Gastroesophageal sphincter (tissue), 4 donors: ENCODE measurements around the gene EFTUD2. TPM values are rescaled to one million over a fixed set of nuclear protein-coding genes. Genes with fewer than 3 reads are reported as not detected.
A peak's percentile ranks its signal among the peaks of the same experiment; 100 is the strongest.

Experiments used
- ATAC-seq: fragments of 150-250 bp; one replicate; pipeline ENCODE4 v1.9.1; 2016; ENCODE audit warnings: mild to moderate bottlenecking, moderate library complexity
- H3K27ac ChIP-seq, 4 donors: fragments of 200-600 bp; sonication (generic) in 3 of 4; 1 replicate in 3 of 4; 2 replicates in 1 of 4; pipeline ENCODE4 v1.5.1; 2016 to 2019
- H3K27me3 ChIP-seq: fragments of 200-600 bp; sonication (generic); one replicate; pipeline ENCODE4 v1.5.1; 2019
- H3K36me3 ChIP-seq, 2 donors: fragments of 200-600 bp; sonication (generic); one replicate each; pipeline ENCODE4 v1.5.1; 2019; ENCODE audit warnings: control low read depth in 1 of 2
- H3K4me1 ChIP-seq, 3 donors: fragments of 200-600 bp; sonication (generic); 1 replicate in 2 of 3; 2 replicates in 1 of 3; pipeline ENCODE4 v1.5.1; 2016 to 2019; ENCODE audit warnings: control low read depth in 2 of 3
- H3K4me3 ChIP-seq, 2 donors: fragments of 200-600 bp; sonication (generic); one replicate each; pipeline ENCODE4 v1.5.1; 2019; ENCODE audit warnings: mild to moderate bottlenecking in 1 of 2, moderate library complexity in 1 of 2
- H3K9me3 ChIP-seq, 3 donors: fragments of 200-600 bp; sonication (generic); one replicate each; pipeline ENCODE4 v1.5.1; 2017 to 2019; ENCODE audit warnings: control low read depth in 2 of 3
- EP300 ChIP-seq: sonication (generic); formaldehyde crosslinking; IDR thresholded peaks from one replicate; pipeline ENCODE4 v1.6.1; 2017; ENCODE audit warnings: antibody characterized with exemption, mild to moderate bottlenecking
- POLR2A ChIP-seq, 2 donors: fragments of 450-650 bp; IDR thresholded peaks; one replicate each; pipeline ENCODE4 v1.6.1; 2017; ENCODE audit warnings: antibody characterized with exemption in 2 of 2, mild to moderate bottlenecking in 2 of 2, moderate library complexity in 1 of 2
- POLR2AphosphoS5 ChIP-seq: sonication (generic); formaldehyde crosslinking; IDR thresholded peaks from one replicate; pipeline ENCODE4 v1.6.1; 2017; ENCODE audit warnings: antibody characterized with exemption
- WGBS, 2 donors: methylation state at CpG; one replicate each; pipeline ENCODE4 v1.1.5; 2018; ENCODE audit warnings: low coverage in 1 of 2; 5-methylcytosine and 5-hydroxymethylcytosine counted together
- total RNA-seq, 4 donors: library from RNA; depleted of rRNA; stranded (reverse); fragments of >200 nt; gene quantifications; one replicate each; pipeline ENCODE4 v1.1.0, GENCODE V29; 2016
- TF ChIP-seq, protein P1 (sequence below), 4 experiments: fragments of 200-600 bp in 2 of 4; fragments of 450-650 bp in 2 of 4; sonication (generic) in 1 of 4; IDR thresholded peaks; one replicate each; pipeline ENCODE4 v1.5.1; 2017 to 2019; ENCODE audit warnings: antibody characterized with exemption in 4 of 4, mild to moderate bottlenecking in 2 of 4, moderate library complexity in 2 of 4

EFTUD2 gene
- total RNA-seq, 4 donors from 2014 or later = 45.1 to 71.2 (median 57.8) TPM

DNA sequence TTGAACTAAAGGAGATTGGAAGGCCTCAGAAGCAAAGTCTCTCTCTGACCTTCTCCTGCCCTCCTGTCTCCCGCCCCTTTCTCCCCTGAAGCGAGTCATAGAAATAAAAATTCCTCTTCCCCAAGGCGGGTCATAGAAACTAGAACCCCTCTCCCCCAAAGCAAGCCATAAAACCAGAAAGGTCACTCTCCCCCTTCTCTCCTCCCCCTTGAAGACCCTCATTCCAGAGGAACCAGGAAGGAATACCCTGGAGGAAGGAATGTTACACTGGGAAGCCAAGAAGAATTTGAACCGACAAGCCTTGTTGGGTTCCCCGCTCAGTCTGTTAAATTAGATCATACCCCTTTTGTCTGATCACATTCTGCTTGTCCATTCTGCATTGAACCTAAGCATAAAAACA, 66.4 kb downstream of the EFTUD2 start:
- ATAC-seq = no peak

DNA sequence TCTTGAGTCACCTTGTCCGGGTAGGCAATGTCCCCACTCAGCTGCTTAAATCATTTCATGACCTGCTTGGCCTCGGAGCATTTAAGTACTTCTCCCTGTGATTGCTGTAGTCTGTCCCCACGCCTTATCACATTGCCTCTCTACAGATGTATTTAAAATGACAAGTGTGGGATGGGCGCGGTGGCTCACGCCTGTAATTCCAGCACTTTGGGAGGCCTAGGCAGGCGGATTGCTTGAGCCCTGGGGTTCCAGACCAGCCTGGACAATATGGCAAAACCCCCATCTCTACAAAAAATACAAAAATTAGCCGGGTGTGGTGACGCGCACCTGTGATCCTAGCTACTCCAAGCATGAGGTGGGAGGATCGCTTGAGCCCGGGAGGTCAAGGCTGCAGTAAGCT, 67.9 kb downstream of the EFTUD2 start:
- ATAC-seq = no peak
- H3K9me3 ChIP-seq = no peaks in the 10 kb centered on the region
- TF ChIP-seq POLR2AphosphoS5 (no peak), EP300 (no peak), POLR2A (IDR thresholded peaks at IDR 0.05) (no peak)
- TF ChIP-seq, protein P1, sequence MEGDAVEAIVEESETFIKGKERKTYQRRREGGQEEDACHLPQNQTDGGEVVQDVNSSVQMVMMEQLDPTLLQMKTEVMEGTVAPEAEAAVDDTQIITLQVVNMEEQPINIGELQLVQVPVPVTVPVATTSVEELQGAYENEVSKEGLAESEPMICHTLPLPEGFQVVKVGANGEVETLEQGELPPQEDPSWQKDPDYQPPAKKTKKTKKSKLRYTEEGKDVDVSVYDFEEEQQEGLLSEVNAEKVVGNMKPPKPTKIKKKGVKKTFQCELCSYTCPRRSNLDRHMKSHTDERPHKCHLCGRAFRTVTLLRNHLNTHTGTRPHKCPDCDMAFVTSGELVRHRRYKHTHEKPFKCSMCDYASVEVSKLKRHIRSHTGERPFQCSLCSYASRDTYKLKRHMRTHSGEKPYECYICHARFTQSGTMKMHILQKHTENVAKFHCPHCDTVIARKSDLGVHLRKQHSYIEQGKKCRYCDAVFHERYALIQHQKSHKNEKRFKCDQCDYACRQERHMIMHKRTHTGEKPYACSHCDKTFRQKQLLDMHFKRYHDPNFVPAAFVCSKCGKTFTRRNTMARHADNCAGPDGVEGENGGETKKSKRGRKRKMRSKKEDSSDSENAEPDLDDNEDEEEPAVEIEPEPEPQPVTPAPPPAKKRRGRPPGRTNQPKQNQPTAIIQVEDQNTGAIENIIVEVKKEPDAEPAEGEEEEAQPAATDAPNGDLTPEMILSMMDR (IDR thresholded peaks at IDR 0.05) = no peak
- H3K27ac ChIP-seq = no peak overlapping the region
- H3K4me3 ChIP-seq = no peak overlapping the region
- H3K27me3 ChIP-seq = peaks cover 37% of the 10 kb centered on the region
- no peaks in the 10 kb centered on the region for H3K36me3 ChIP-seq
- 84 to 96% methylated on average over 7 to 12 of the region's 12 CpGs for WGBS, 2 donors
- peaks cover 0 to 47% (median 4%) of the 10 kb centered on the region in 3 donors for H3K4me1 ChIP-seq

More for the DNA sequence above, 66.4 kb downstream of the EFTUD2 start:
- no peak overlapping the region for H3K27ac ChIP-seq
- no peaks in the 10 kb centered on the region for H3K9me3 ChIP-seq
- H3K4me3 ChIP-seq = no peak overlapping the region
- peaks cover 0 to 34% (median 4%) of the 10 kb centered on the region in 3 donors for H3K4me1 ChIP-seq
- H3K36me3 ChIP-seq = no peaks in the 10 kb centered on the region
- TF ChIP-seq, protein P1 (IDR thresholded peaks at IDR 0.05) = no peak
- TF ChIP-seq POLR2AphosphoS5 = no peak
- no peak for TF ChIP-seq POLR2A (IDR thresholded peaks at IDR 0.05)
- TF ChIP-seq EP300 = no peak
- H3K27me3 ChIP-seq = peaks cover 31% of the 10 kb centered on the region
- WGBS, 2 donors = 72 to 75% methylated on average over 5 of the region's 5 CpGs

DNA sequence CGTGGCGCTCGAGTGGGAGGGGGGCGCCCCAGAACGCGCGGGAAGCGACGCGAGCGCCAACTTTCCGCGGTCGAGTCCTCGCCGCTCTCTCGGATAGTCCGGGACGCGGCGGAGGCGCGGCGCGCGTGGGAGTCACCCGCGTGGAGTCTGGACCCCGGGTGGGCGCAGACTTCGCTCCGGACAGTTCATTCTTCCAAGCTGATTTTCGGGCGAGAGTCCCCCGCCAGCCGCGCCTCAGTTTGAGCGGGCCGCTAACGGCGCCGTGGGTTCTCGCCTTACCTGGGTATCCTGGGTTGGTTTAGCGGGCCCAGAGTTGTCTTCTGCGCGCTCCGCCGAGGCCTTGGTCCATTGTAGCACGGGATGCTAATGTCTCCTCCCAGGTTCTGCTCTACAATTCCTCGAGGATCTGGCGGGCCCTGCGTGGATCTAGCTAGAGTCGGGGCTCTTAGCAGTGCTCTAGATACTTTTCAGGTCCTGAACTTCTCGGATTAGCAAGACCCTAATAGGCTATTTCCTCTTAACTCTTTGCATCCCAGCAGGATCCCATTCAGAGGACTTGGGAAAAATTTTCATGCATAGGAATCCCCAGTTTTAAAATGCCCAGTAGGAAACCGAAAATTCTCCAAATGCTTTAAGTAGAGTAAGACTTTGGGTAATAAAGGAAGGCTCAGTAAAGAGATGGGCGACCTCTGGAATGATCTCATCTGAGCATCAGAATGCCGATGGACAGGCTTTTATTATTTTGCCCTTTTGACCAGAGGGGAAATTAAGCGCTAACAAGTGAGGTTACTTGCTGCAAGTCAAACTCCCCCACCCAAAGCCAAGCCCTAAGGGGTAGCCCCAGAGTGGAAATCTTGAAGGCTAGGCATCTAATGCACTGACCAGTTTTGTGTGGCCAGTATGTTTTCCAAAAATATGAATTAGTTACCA, 68.6 kb downstream of the EFTUD2 start:
- peaks cover 44% of the 10 kb centered on the region for H3K27me3 ChIP-seq
- H3K4me3 ChIP-seq = peak overlapping the region; percentile 78 to 86
- TF ChIP-seq, protein P1 (IDR thresholded peaks at IDR 0.05) = no peak
- peak in 1 of 2 donors; percentile 7 for TF ChIP-seq POLR2A (IDR thresholded peaks at IDR 0.05)
- peak; percentile 57 for ATAC-seq
- peak overlapping the region; percentile 75 to 98 (median 94) for H3K27ac ChIP-seq
- WGBS, 2 donors = 15 to 65% methylated on average over 3 to 14 of the region's 58 CpGs
- H3K36me3 ChIP-seq = no peaks in the 10 kb centered on the region
- no peaks in the 10 kb centered on the region for H3K9me3 ChIP-seq
- H3K4me1 ChIP-seq = peaks cover 0 to 54% (median 4%) of the 10 kb centered on the region in 3 donors

DNA sequence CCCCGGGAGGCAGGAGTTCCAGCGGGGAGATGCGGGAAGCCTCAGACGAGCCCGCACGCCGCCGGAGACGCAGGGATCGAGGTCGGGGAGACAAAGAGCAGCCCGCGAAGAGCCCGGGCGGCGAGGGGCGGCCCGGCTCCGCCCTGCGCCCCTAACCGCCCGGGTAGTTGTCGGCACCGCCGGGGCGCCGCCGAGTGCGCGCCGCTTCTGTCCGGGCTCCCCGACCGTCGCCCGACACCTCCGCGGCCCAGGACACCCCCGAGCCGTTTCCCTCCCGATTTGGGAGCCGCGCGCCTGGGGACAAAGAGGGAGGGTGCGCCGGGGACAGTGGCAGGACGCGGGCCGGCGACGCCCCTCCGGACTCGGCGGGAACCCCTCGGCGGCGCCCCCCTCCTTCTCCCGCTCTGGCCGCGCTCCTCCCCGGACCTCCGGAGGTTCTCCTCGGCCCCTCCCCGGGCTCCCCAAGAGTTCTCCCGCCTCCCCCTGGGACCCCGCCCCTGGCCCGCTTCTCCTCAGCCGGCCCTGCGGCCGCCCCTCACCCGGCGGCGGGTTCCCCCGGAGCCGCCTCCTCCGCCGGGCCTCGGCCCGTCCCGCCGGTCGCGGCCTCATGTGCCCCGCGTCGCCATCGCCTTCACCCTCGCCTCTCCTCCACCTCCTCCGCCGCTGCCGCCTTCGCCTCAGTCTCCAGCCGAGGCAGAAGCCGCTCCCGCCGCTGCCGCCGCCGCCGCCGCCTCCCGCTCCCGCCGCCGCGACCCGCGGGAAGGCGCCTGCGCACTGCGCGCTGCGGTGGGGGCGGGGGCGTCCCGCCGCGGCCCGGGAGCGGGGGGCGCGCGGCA, 69.5 kb downstream of the EFTUD2 start, which contains the start of gene GJC1:
GJC1 (minus strand) TSS at position 765 of the 836 bp plus-strand sequence. CDS start 24,470 bp downstream, outside the sequence.
- peak within 1 kb of the TSS; percentile 75 to 98 (median 94) for H3K27ac ChIP-seq
- TF ChIP-seq POLR2A (IDR thresholded peaks at IDR 0.05) (peak; percentile 24 to 48), POLR2AphosphoS5 (no peak)
- peaks cover 0 to 60% (median 4%) of the 10 kb centered on the region in 3 donors for H3K4me1 ChIP-seq
- WGBS, 2 donors = no CpG with 5 or more reads among the region's 123 CpGs
- ATAC-seq = peak; percentile 75
- H3K4me3 ChIP-seq = peak within 1 kb of the TSS; percentile 78 to 86
- no peaks in the 10 kb centered on the region for H3K9me3 ChIP-seq
- peaks cover 49% of the 10 kb centered on the region for H3K27me3 ChIP-seq
- no peaks in the 10 kb centered on the region for H3K36me3 ChIP-seq

DNA sequence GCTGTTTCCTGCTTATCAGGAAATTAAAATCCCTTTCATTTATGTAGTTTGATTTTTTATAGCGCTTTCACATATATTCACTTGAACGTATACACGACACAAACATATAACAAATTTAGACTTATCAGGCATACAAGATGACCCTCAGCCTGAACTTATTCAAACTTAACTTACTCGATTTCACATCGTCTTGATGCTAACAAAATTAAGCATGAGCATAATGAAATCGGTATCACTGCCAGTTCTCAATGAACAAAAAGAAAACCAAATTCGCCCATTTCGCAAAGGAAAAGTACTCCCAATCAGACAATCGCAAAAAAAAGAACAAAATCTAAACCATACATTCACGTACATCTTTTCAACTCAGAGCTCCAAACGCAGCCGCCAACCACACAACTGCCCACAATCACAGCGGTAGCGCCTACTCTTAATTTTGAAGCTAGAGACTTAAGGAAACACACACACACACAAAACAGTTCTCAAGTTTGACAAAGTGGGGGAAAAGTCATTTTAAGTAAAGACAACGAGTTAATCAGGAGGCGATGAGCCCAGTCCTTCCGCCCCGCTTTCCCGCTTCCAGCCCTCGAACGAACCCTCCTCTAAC, 70.2 kb downstream of the EFTUD2 start:
- peaks cover 49% of the 10 kb centered on the region for H3K27me3 ChIP-seq
- no peaks in the 10 kb centered on the region for H3K9me3 ChIP-seq
- H3K27ac ChIP-seq = peak overlapping the region; percentile 75 to 98 (median 94)
- peaks cover 0 to 60% (median 4%) of the 10 kb centered on the region in 3 donors for H3K4me1 ChIP-seq
- 0 to 3% methylated on average over 15 to 19 of the region's 21 CpGs for WGBS, 2 donors
- no peaks in the 10 kb centered on the region for H3K36me3 ChIP-seq
- TF ChIP-seq, protein P1 (IDR thresholded peaks at IDR 0.05) = no peak
- TF ChIP-seq EP300 (no peak), POLR2A (IDR thresholded peaks at IDR 0.05) (no peak), POLR2AphosphoS5 (no peak)
- H3K4me3 ChIP-seq = peak overlapping the region; percentile 78 to 86
- no peak for ATAC-seq
